Ovary (tissue), 9 donors: Measurements from ENCODE around the gene DLK1. TPM values are rescaled to one million over a fixed set of nuclear protein-coding genes. Genes with fewer than 3 reads are reported as not detected.

Source experiments
- DNase-seq, 5 donors: peaks; one replicate each; pipeline ENCODE4 v3.0.0-alpha.2; 2019 to 2020
- H3K27ac ChIP-seq, 2 donors: fragments of 200-600 bp; one replicate each; pipeline versions ENCODE4 v1.5.1 to v1.8.0; 2019 to 2022
- H3K27me3 ChIP-seq: fragments of 200-600 bp; one replicate; pipeline ENCODE4 v1.8.0; 2022
- H3K36me3 ChIP-seq: fragments of 200-600 bp; sonication (generic); one replicate; pipeline ENCODE4 v1.5.1; 2019
- H3K4me1 ChIP-seq: one replicate; pipeline ENCODE4 v1.8.1; 2013; ENCODE audit warnings: mild to moderate bottlenecking, moderate library complexity; ENCODE audit not compliant: insufficient read depth
- H3K4me3 ChIP-seq: fragments of 200-600 bp; sonication (generic); one replicate; pipeline ENCODE4 v1.5.1; 2017
- H3K9me3 ChIP-seq, 2 donors: fragments of 200-600 bp in 1 of 2; sonication (generic) in 1 of 2; one replicate each; pipeline versions ENCODE4 v1.5.1 to v1.8.1; 2013 to 2019; ENCODE audit warnings: mild to moderate bottlenecking in 1 of 2, moderate library complexity in 1 of 2
- CTCF ChIP-seq, 3 donors: fragments of 450-650 bp in 2 of 3; fragments of 200-600 bp in 1 of 3; IDR thresholded peaks; one replicate each; pipeline versions ENCODE4 v1.5.1 to v1.8.0; 2016 to 2022; ENCODE audit warnings: antibody characterized with exemption in 3 of 3, mild to moderate bottlenecking in 1 of 3
- EP300 ChIP-seq: sonication (generic); formaldehyde crosslinking; IDR thresholded peaks from one replicate; pipeline ENCODE4 v1.6.1; 2017; ENCODE audit warnings: antibody characterized with exemption
- POLR2A ChIP-seq: fragments of 450-650 bp; IDR thresholded peaks from one replicate; pipeline ENCODE4 v1.6.1; 2017; ENCODE audit warnings: antibody characterized with exemption, mild to moderate bottlenecking, moderate library complexity
- WGBS, 3 donors: extraction: QIAGEN DNeasy Blood & Tissue Kit in 1 of 3; methylation state at CpG; one replicate each; pipeline versions ENCODE4 v1.1.5 to v1.1.7; 2013 to 2017; 5-methylcytosine and 5-hydroxymethylcytosine counted together
- intact Hi-C, 4 donors: fragments of 100-400 bp; cut with DNase I; formaldehyde crosslinking; loops; one replicate each; pipeline versions ENCODE4 v1.11.0 to v1.15.1; 2022 to 2023
- polyA plus RNA-seq, 2 donors: library from polyadenylated mRNA; stranded (reverse); fragments of 200-250 nt in 1 of 2; fragments of 350-450 nt in 1 of 2; fragmentation: Illumina TruSeq in 1 of 2; extraction: RNeasy Lipid Tissue Mini Kit (QIAGEN cat#74804) in 1 of 2; gene quantifications; one replicate each; pipeline ENCODE4 v1.2.3, GENCODE V29; 2013 to 2014
- total RNA-seq, 7 donors: library from RNA; depleted of rRNA in 2 of 7; stranded (reverse); fragments of >200 nt in 2 of 7; fragmentation: NEBNext Ultra II Directional in 3 of 7; extraction: Animal tissue kit (Norgen Biotek cat#: 25700) in 3 of 7; gene quantifications; one replicate each; pipeline versions ENCODE4 v1.1.0 to v1.2.4, GENCODE V29; 2016 to 2023
- donor health status: DM: no; HTN: no; CAD: no; lungs with moderate emphysema.
- donor health status: DM: no; HTN: no; CAD: no.
- donor health status: Bipolar disorder and iron deficiency.
- donor health status: DM: yes; HTN: yes; CAD: no.
- donor health status: DM: no; HTN: no; CAD: no.
- donor health status: DM: yes; HTN: yes; CAD: no.

DLK1 gene
- total and polyA plus RNA-seq, 9 donors, result 34.2 to 1,875 (median 108) TPM

GRCh38 chr14:100682749-100683148 lies 43.9 kb upstream of the DLK1 start:
- no peak for DNase-seq
- Histone ChIP-seq H3K36me3 (no peaks in the 10 kb centered on the region), H3K27ac (no peak overlapping the region), H3K27me3 (no peaks in the 10 kb centered on the region), H3K9me3 (no peaks in the 10 kb centered on the region), H3K4me1 (peaks cover 20% of the 10 kb centered on the region), H3K4me3 (no peak overlapping the region)
- WGBS, 3 donors, result 78 to 91% (median 79%) methylated on average over 2 of the region's 2 CpGs
- intact Hi-C loops, result no loop called here
- TF ChIP-seq POLR2A, result no peak
- TF ChIP-seq EP300, result no peak
- no peak for TF ChIP-seq CTCF (IDR thresholded peaks at IDR 0.05)

DNA sequence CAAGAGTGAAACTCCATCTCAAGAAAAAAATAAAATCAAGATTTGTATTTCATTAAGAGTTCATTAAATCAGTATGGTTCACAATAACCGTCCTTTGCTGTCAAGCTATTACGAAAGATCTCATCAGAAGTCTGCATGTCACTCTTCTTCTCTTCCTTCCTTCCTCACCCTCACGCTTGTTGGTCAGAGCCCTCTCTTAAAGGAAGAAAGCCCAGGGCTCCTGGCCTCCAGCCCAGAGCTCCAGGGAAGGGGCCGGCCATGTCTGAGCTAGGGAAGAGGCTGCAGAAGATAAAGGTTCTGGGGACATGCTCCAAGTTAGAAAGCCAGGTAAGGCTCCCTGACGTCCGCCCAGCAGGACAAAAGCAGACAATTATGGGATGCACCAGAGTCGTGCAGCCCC lies 43.1 kb upstream of the DLK1 start:
- H3K27me3 ChIP-seq, result no peaks in the 10 kb centered on the region
- no peaks in the 10 kb centered on the region for H3K36me3 ChIP-seq
- H3K4me3 ChIP-seq, result no peak overlapping the region
- WGBS, 3 donors, result 55 to 71% (median 63%) methylated on average over 7 of the region's 7 CpGs
- H3K9me3 ChIP-seq, result no peaks in the 10 kb centered on the region
- no peak for TF ChIP-seq CTCF (IDR thresholded peaks at IDR 0.05)
- no peak for TF ChIP-seq EP300
- TF ChIP-seq POLR2A, result no peak
- intact Hi-C loops, result no loop called here
- H3K27ac ChIP-seq, result no peak overlapping the region
- peaks cover 20% of the 10 kb centered on the region for H3K4me1 ChIP-seq
- no peak for DNase-seq

- Histone ChIP-seq H3K27ac (no peak overlapping the region), H3K4me3 (no peak overlapping the region), H3K4me1 (peaks cover 21% of the 10 kb centered on the region), H3K9me3 (no peaks in the 10 kb centered on the region), H3K27me3 (no peaks in the 10 kb centered on the region), H3K36me3 (no peaks in the 10 kb centered on the region)
- DNase-seq, result no peak
- intact Hi-C loops, result no loop called here
- 89 to 97% (median 94%) methylated on average over 6 of the region's 6 CpGs for WGBS, 3 donors
- TF ChIP-seq EP300 (no peak), CTCF (IDR thresholded peaks at IDR 0.05) (no peak), POLR2A (no peak)
These were observed 42.5 kb upstream of the DLK1 start for GRCh38 chr14:100684154-100684553.

DNA sequence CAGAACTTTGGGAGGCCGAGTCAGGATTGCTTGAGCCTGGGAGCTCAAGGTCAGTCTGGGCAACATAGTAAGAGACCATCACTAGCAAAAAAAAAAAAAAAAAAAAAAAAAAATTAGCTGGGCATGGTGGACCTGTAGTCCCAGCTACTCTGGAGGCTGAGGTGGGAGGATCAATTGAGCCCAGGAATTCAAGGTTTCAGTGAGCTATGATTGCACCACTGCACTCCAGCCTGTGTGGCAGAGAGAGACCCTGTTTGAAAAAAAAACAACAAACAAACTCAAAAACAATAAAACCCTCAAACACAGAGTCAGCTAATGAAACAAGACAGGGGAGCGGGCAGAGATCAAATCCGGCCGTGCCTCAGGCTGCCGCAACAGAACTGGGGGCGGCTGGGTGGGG lies 41.7 kb upstream of the DLK1 start:
- intact Hi-C loops, result no loop called here
- DNase-seq, result no peak
- Histone ChIP-seq H3K4me3 (no peak overlapping the region), H3K36me3 (no peaks in the 10 kb centered on the region), H3K27me3 (no peaks in the 10 kb centered on the region), H3K27ac (no peak overlapping the region), H3K4me1 (peaks cover 16% of the 10 kb centered on the region), H3K9me3 (no peaks in the 10 kb centered on the region)
- no peak for TF ChIP-seq CTCF (IDR thresholded peaks at IDR 0.05)
- TF ChIP-seq EP300, result no peak
- TF ChIP-seq POLR2A, result no peak
- WGBS, 3 donors, result 41 to 63% (median 54%) methylated on average over 6 of the region's 6 CpGs

DNA sequence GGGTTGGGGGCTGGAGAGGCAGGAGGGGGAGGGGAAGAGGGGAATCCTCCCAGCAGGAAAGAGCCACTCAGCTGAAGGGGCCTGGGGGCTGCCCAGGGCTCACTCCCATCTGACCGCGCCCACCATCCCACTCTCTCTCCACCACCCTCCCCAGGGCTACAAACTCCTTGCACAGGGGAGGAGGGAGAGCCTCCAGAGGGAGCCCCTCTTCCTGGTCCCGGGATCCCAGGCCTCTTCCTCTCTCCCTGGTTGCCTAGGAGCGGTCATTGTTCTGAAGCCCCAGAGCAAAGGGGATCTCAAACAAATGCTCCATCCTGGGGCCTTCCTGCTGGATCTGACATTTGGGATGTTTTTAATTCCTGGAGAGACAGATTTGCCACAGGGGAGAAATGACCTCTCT lies 39.8 kb upstream of the DLK1 start:
- no peaks in the 10 kb centered on the region for H3K9me3 ChIP-seq
- H3K27me3 ChIP-seq, result no peaks in the 10 kb centered on the region
- H3K36me3 ChIP-seq, result no peaks in the 10 kb centered on the region
- no peak overlapping the region for H3K4me3 ChIP-seq
- no peak for DNase-seq
- H3K27ac ChIP-seq, result no peak overlapping the region
- WGBS, 3 donors, result 79 to 87% (median 83%) methylated on average over 4 of the region's 4 CpGs
- no peak for TF ChIP-seq POLR2A
- TF ChIP-seq EP300, result no peak
- no peak for TF ChIP-seq CTCF (IDR thresholded peaks at IDR 0.05)
- peaks cover 5% of the 10 kb centered on the region for H3K4me1 ChIP-seq
- intact Hi-C loops, result no loop called here
